ENCODE measurements around the gene RPL10. TPM values are rescaled to one million over a fixed set of nuclear protein-coding genes. Genes with fewer than 3 reads are reported as not detected.
A peak's percentile ranks its signal among the peaks of the same experiment; 100 is the strongest.

Gene RPL10
- polyA plus RNA-seq, 1 experiment: 3,912 TPM

- TF ChIP-seq CTCF (IDR thresholded peaks at IDR 0.05; ENCODE audit: low read depth, low read length): no peak
- POLR2A ChIA-PET: interaction anchor here (1.0 kb wide), 1 partner anchor 10 kb away, joined by 5 read pairs; no protein-coding TSS in a partner anchor
- DNase-seq (ENCODE audit: low read depth, low spot score): no peak
- H3K4me3 ChIP-seq (ENCODE audit: low read depth, low read length): peak overlapping the region; percentile 63
- H3K27me3 ChIP-seq (ENCODE audit: control insufficient read depth, insufficient read depth, low read length): no peaks in the 10 kb centered on the region
- H3K9me3 ChIP-seq (ENCODE audit: control insufficient read depth, insufficient read depth, low read length): no peaks in the 10 kb centered on the region
- CTCF ChIA-PET: no interaction called here
- H3K27ac ChIP-seq (ENCODE audit: low read depth, low read length): no peak overlapping the region
Measured at GRCh38 chrX:154380787-154381186, 17.4 kb upstream of the RPL10 start.

GRCh38 chrX:154381271-154381670 lies 16.9 kb upstream of the RPL10 start:
- H3K27me3 ChIP-seq (ENCODE audit: control insufficient read depth, insufficient read depth, low read length): no peaks in the 10 kb centered on the region
- no peaks in the 10 kb centered on the region for H3K9me3 ChIP-seq (ENCODE audit: control insufficient read depth, insufficient read depth, low read length)
- no peak for DNase-seq (ENCODE audit: low read depth, low spot score)
- POLR2A ChIA-PET: interaction anchor here (1.0 kb wide), 1 partner anchor 10 kb away, joined by 5 read pairs; no protein-coding TSS in a partner anchor
- H3K27ac ChIP-seq (ENCODE audit: low read depth, low read length): no peak overlapping the region
- CTCF ChIA-PET: interaction anchor here (3.0 kb wide), 1 partner anchor 8 kb away, joined by 17 read pairs; no protein-coding TSS in a partner anchor
- H3K4me3 ChIP-seq (ENCODE audit: low read depth, low read length): no peak overlapping the region
- no peak for TF ChIP-seq CTCF (IDR thresholded peaks at IDR 0.05; ENCODE audit: low read depth, low read length)

DNA sequence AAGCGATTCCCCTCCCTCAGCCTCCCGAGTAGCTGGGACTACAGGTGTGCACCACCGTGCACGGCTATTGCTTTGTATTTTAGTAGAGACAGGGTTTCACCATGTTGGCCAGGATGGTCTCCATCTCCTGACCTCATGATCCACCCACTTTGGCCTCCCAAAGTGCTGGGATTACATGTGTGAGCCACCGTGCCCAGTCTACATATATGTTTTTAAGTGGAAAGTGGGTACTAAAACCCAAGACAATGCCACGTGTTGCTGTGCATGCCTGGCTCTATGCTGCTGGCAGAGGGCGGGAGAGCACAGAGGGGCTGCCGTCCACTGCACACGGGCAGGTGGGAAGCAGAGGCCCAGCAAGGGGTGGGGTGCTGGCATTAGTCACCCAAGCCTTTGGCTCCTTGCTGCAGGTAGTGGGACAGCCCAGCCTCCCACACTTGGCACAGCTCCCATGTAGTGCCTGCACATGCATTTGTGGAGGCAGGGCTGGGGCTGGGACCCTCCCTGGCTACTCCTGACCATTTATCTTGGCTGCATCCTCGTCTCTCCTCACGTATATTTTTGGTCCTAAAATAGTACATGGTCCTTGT lies 15.6 kb upstream of the RPL10 start:
- Histone ChIP-seq H3K4me3 (ENCODE audit: low read depth, low read length) (no peak overlapping the region), H3K9me3 (ENCODE audit: control insufficient read depth, insufficient read depth, low read length) (no peaks in the 10 kb centered on the region), H3K27me3 (ENCODE audit: control insufficient read depth, insufficient read depth, low read length) (no peaks in the 10 kb centered on the region), H3K27ac (ENCODE audit: low read depth, low read length) (no peak overlapping the region)
- no peak for TF ChIP-seq CTCF (IDR thresholded peaks at IDR 0.05; ENCODE audit: low read depth, low read length)
- DNase-seq (ENCODE audit: low read depth, low spot score): no peak
- ChIA-PET CTCF (interaction anchor here (3.0 kb wide), 1 partner anchor 9 kb away, joined by 17 read pairs; no protein-coding TSS in a partner anchor), POLR2A (interaction anchor here (0.7 kb wide), 1 partner anchor 12 kb away, joined by 3 read pairs; no protein-coding TSS in a partner anchor)

DNA sequence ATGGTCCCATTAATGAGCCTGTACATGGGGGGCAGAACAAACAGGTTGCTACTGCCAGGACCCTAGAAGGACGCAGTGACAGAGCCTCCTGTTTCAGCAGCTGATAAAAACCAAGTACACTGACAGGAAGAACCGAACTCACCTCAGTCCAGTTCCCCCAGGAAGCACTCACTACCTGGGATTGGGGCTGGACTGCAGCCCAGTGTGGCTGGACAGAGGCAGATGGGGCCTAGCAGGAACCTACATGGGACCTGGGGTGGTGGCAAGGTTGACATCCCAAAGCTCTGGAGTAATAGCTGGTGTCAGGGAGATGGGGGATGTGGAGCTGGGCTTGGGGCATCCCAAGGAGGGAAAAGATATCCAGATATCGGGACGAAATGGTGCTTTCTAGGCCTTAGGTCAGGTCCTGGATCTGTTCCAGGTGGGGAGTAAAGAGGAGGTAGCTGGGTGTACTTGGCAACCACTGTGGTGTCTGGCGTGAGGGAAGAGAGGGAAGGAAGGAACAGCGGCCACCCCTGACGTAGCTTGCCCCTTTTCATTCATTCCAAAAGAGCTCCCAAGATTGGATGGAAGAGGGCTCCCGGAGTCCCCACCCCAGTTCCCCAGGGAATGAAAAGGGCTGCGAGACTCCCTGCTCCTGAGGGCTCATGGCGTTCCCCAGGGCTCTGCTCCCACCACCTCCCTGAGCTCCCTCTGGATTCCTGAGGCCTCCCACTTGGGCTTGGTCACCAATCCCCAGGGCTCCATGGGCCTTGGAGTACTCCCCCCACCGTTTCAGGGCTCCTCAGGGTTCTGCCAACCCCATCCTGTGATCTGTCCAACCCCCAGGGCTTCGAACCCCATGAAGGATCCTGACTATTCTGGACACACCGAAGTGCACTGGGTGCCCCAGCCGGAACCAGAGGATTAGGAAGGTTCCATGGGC lies 14.6 kb upstream of the RPL10 start:
- CTCF ChIA-PET: interaction anchor here (0.6 to 3.0 kb wide), 4 partner anchors 10 to 375 kb away, joined by 3 to 17 read pairs (median 6); no protein-coding TSS in a partner anchor
- no peak for DNase-seq (ENCODE audit: low read depth, low spot score)
- no peaks in the 10 kb centered on the region for H3K9me3 ChIP-seq (ENCODE audit: control insufficient read depth, insufficient read depth, low read length)
- no peak overlapping the region for H3K4me3 ChIP-seq (ENCODE audit: low read depth, low read length)
- H3K27ac ChIP-seq (ENCODE audit: low read depth, low read length): no peak overlapping the region
- no peaks in the 10 kb centered on the region for H3K27me3 ChIP-seq (ENCODE audit: control insufficient read depth, insufficient read depth, low read length)
- TF ChIP-seq CTCF (IDR thresholded peaks at IDR 0.05; ENCODE audit: low read depth, low read length): no peak
- POLR2A ChIA-PET: interaction anchor here (0.7 kb wide), 1 partner anchor 13 kb away, joined by 3 read pairs; no protein-coding TSS in a partner anchor

Data from AG04450 (cell line).